Sigmoid colon (tissue), 7 donors: ENCODE data around the gene ZFHX3. TPM values are rescaled to one million over a fixed set of nuclear protein-coding genes. Genes with fewer than 3 reads are reported as not detected.

Experiments
- DNase-seq: peaks from one replicate; pipeline ENCODE4 v3.0.0-alpha.2; 2019
- H3K27ac ChIP-seq, 4 donors: fragments of 200-600 bp; sonication (generic); one replicate each; pipeline ENCODE4 v1.5.1; 2016 to 2019; ENCODE audit warnings: mild to moderate bottlenecking in 1 of 4
- H3K27me3 ChIP-seq, 3 donors: fragments of 200-600 bp; sonication (generic); one replicate each; pipeline ENCODE4 v1.5.1; 2019; ENCODE audit warnings: mild to moderate bottlenecking in 1 of 3
- H3K36me3 ChIP-seq, 4 donors: fragments of 200-600 bp; sonication (generic); one replicate each; pipeline ENCODE4 v1.5.1; 2016 to 2019
- H3K4me1 ChIP-seq, 4 donors: fragments of 200-600 bp; sonication (generic); one replicate each; pipeline ENCODE4 v1.5.1; 2017 to 2019
- H3K4me3 ChIP-seq, 4 donors: fragments of 200-600 bp; sonication (generic); one replicate each; pipeline ENCODE4 v1.5.1; 2017 to 2019; ENCODE audit warnings: mild to moderate bottlenecking in 2 of 4, moderate library complexity in 1 of 4
- H3K9me3 ChIP-seq, 4 donors: fragments of 200-600 bp in 3 of 4; sonication (generic) in 3 of 4; one replicate each; pipeline versions ENCODE4 v1.5.1 to v1.6.1; 2013 to 2019
- CTCF ChIP-seq, 4 experiments: fragments of 450-650 bp in 3 of 4; fragments of 200-600 bp in 1 of 4; IDR thresholded peaks; one replicate each; pipeline ENCODE4 v1.5.1; 2016 to 2019; ENCODE audit warnings: antibody characterized with exemption in 4 of 4, mild to moderate bottlenecking in 3 of 4, moderate library complexity in 2 of 4
- EP300 ChIP-seq, 4 donors: sonication (generic); formaldehyde crosslinking; IDR thresholded peaks; one replicate each; pipeline ENCODE4 v1.6.1; 2017; ENCODE audit warnings: antibody characterized with exemption in 4 of 4
- POLR2A ChIP-seq, 2 donors: fragments of 450-650 bp; IDR thresholded peaks; one replicate each; pipeline ENCODE4 v1.6.1; 2016; ENCODE audit warnings: antibody characterized with exemption in 2 of 2, mild to moderate bottlenecking in 2 of 2, moderate library complexity in 2 of 2
- POLR2AphosphoS5 ChIP-seq, 4 donors: sonication (generic); formaldehyde crosslinking; IDR thresholded peaks; one replicate each; pipeline ENCODE4 v1.6.1; 2017; ENCODE audit warnings: antibody characterized with exemption in 4 of 4
- WGBS, 2 donors: extraction: QIAGEN DNeasy Blood & Tissue Kit; methylation state at CpG; one replicate each; pipeline ENCODE4 v1.1.7; 2013; 5-methylcytosine and 5-hydroxymethylcytosine counted together
- intact Hi-C: fragments of 100-400 bp; cut with DNase I; formaldehyde crosslinking; loops from one replicate; pipeline ENCODE4 v1.15.1; 2023
- polyA plus RNA-seq, 3 donors: library from polyadenylated mRNA; stranded (reverse); fragments of 200-250 nt; gene quantifications; one replicate each; pipeline ENCODE4 v1.2.3, GENCODE V29; 2013
- total RNA-seq, 4 donors: library from RNA; depleted of rRNA; stranded (reverse); fragments of >200 nt; gene quantifications; one replicate each; pipeline ENCODE4 v1.1.0, GENCODE V29; 2016
- donor health status: healthy with polysubstance abuse.
- donor health status: Bipolar disorder and iron deficiency.
- donor health status: healthy.

Gene ZFHX3
- total and polyA plus RNA-seq, 7 donors: 0.69 to 38.8 (median 17.8) TPM

DNA sequence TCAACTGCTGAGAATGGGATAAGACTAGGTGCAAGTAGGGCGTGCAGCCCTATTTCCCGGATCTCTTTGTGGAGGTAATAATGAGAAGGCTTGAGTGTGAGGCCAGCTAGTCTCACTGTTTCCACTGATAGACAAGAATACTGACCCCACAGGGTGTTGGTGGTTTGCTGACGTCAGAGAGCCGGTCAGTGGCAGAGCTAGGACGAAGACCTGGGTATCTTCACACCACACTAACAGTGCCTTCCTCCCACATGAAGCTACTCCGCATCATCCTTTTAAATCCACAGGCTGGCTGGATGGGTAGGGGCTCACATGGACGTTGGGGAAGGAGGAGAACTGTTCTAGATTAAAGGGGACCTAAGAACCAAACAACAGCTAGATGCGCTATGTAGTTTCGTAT, 68.0 kb downstream of the ZFHX3 start:
- Histone ChIP-seq H3K4me3 (no peak overlapping the region), H3K9me3 (no peaks in the 10 kb centered on the region), H3K36me3 (no peaks in the 10 kb centered on the region), H3K4me1 (peaks cover 0 to 65% (median 39%) of the 10 kb centered on the region in 4 donors), H3K27ac (no peak overlapping the region), H3K27me3 (no peaks in the 10 kb centered on the region)
- 92 to 94% methylated on average over 9 of the region's 9 CpGs for WGBS, 2 donors
- no peak for DNase-seq
- intact Hi-C loops: no loop called here
- no peak for TF ChIP-seq EP300 (IDR thresholded peaks at IDR 0.05)
- no peak for TF ChIP-seq POLR2AphosphoS5 (IDR thresholded peaks at IDR 0.05)
- TF ChIP-seq CTCF (IDR thresholded peaks at IDR 0.05): no peak
- no peak for TF ChIP-seq POLR2A (IDR thresholded peaks at IDR 0.05)

GRCh38 chr16:72978212-72978611, 69.7 kb downstream of the ZFHX3 start:
- DNase-seq: no peak
- TF ChIP-seq EP300 (IDR thresholded peaks at IDR 0.05): no peak
- no peak for TF ChIP-seq POLR2A (IDR thresholded peaks at IDR 0.05)
- TF ChIP-seq CTCF (IDR thresholded peaks at IDR 0.05): no peak
- TF ChIP-seq POLR2AphosphoS5 (IDR thresholded peaks at IDR 0.05): no peak
- no peak overlapping the region for H3K27ac ChIP-seq
- no peaks in the 10 kb centered on the region for H3K36me3 ChIP-seq
- H3K27me3 ChIP-seq: no peaks in the 10 kb centered on the region
- H3K9me3 ChIP-seq: no peaks in the 10 kb centered on the region
- peaks cover 0 to 47% (median 27%) of the 10 kb centered on the region in 4 donors for H3K4me1 ChIP-seq
- H3K4me3 ChIP-seq: no peak overlapping the region
- intact Hi-C loops: no loop called here
- WGBS, 2 donors: 60 to 71% methylated on average over 7 of the region's 7 CpGs

- Histone ChIP-seq H3K4me1 (peaks cover 0 to 40% (median 23%) of the 10 kb centered on the region in 4 donors), H3K27ac (no peak overlapping the region), H3K27me3 (no peaks in the 10 kb centered on the region), H3K4me3 (no peak overlapping the region), H3K36me3 (no peaks in the 10 kb centered on the region), H3K9me3 (no peaks in the 10 kb centered on the region)
- no peak for TF ChIP-seq POLR2AphosphoS5 (IDR thresholded peaks at IDR 0.05)
- no peak for TF ChIP-seq EP300 (IDR thresholded peaks at IDR 0.05)
- no peak for TF ChIP-seq CTCF (IDR thresholded peaks at IDR 0.05)
- intact Hi-C loops: no loop called here
- no peak for DNase-seq
- 91 to 92% methylated on average over 7 of the region's 7 CpGs for WGBS, 2 donors
These were observed 70.8 kb downstream of the ZFHX3 start for GRCh38 chr16:72977127-72977526.

GRCh38 chr16:72976438-72977064, 71.4 kb downstream of the ZFHX3 start:
- H3K4me1 ChIP-seq: peaks cover 0 to 46% (median 22%) of the 10 kb centered on the region in 4 donors
- intact Hi-C loops: no loop called here
- no peak overlapping the region for H3K27ac ChIP-seq
- no peaks in the 10 kb centered on the region for H3K27me3 ChIP-seq
- DNase-seq: no peak
- no peak overlapping the region for H3K4me3 ChIP-seq
- no peaks in the 10 kb centered on the region for H3K9me3 ChIP-seq
- TF ChIP-seq CTCF (IDR thresholded peaks at IDR 0.05) (no peak), POLR2AphosphoS5 (IDR thresholded peaks at IDR 0.05) (no peak), EP300 (IDR thresholded peaks at IDR 0.05) (no peak), POLR2A (IDR thresholded peaks at IDR 0.05) (no peak)
- WGBS, 2 donors: 89 to 93% methylated on average over 17 of the region's 17 CpGs
- H3K36me3 ChIP-seq: no peaks in the 10 kb centered on the region
